ENCODE measurements around the gene TBX20. TPM values are rescaled to one million over a fixed set of nuclear protein-coding genes. Genes with fewer than 3 reads are reported as not detected.

TBX20 gene, protein sequence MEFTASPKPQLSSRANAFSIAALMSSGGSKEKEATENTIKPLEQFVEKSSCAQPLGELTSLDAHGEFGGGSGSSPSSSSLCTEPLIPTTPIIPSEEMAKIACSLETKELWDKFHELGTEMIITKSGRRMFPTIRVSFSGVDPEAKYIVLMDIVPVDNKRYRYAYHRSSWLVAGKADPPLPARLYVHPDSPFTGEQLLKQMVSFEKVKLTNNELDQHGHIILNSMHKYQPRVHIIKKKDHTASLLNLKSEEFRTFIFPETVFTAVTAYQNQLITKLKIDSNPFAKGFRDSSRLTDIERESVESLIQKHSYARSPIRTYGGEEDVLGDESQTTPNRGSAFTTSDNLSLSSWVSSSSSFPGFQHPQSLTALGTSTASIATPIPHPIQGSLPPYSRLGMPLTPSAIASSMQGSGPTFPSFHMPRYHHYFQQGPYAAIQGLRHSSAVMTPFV
- under 1 TPM in 1 of 4 donors, not detected in 3; 0.83 TPM for total RNA-seq

DNA sequence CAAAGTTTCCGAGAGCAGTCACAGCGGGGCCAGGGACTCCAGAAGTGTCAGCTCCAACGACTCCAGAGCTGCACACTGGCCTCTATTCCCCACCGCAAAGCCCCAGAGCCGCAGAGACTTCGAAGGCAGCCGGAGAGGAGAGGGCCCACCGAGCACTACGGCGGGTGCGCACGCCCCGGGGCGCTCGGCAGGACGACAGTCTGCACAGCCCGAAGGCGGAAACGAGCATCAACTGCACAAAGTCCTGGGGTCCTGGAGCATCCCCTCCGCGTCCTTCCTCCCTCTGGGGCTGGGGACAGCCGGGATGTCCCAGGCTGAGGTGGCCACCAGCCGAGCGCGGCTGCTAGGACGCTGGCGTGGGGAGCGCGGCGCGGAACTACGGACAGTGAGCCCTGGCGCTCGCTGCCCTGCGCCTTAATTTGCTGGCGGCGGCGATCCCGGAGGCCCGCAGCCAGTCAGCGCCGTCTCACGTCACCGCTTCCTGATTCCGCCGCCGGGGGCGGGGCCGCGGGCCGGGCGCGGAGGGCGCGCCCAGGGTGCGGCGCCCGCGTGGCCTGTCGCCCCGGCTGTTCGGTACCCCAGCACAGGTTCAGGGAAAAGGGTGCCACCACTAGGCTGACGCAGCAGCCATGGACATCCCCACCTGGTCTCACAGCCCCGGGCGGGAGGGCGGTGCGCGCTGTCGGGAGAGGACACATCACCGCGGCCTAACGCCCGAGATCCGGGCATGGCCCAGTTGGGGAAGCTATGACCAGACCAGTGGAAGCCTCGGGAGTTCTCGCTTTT is at the start of gene TBX20:
TSS of gene TBX20 (minus strand) at position 391 of the 786 bp plus-strand sequence. CDS start 480 bp downstream, outside the sequence.
- DNase-seq (ENCODE audit: extremely low spot score): no peak
- Histone ChIP-seq H3K9me3 (no peaks in the 10 kb centered on the region), H3K4me3 (peak within 1 kb of the TSS; percentile 50 to 59 (median 52)), H3K4me1 (peaks cover 8 to 47% (median 30%) of the 10 kb centered on the region in 4 donors), H3K27me3 (peaks cover 4 to 100% (median 76%) of the 10 kb centered on the region in 4 donors), H3K36me3 (peaks cover 0 to 3% (median 0%) of the 10 kb centered on the region in 4 donors), H3K27ac (replicated peaks in 1 of 4) (no peak within 1 kb of the TSS)
- TF ChIP-seq POLR2A (IDR thresholded peaks at IDR 0.05; ENCODE audit: low read depth) (no peak), EP300 (IDR thresholded peaks at IDR 0.05) (no peak), POLR2AphosphoS5 (IDR thresholded peaks at IDR 0.05) (peak in 1 of 2 donors; percentile 18)
- TF ChIP-seq, protein P1, sequence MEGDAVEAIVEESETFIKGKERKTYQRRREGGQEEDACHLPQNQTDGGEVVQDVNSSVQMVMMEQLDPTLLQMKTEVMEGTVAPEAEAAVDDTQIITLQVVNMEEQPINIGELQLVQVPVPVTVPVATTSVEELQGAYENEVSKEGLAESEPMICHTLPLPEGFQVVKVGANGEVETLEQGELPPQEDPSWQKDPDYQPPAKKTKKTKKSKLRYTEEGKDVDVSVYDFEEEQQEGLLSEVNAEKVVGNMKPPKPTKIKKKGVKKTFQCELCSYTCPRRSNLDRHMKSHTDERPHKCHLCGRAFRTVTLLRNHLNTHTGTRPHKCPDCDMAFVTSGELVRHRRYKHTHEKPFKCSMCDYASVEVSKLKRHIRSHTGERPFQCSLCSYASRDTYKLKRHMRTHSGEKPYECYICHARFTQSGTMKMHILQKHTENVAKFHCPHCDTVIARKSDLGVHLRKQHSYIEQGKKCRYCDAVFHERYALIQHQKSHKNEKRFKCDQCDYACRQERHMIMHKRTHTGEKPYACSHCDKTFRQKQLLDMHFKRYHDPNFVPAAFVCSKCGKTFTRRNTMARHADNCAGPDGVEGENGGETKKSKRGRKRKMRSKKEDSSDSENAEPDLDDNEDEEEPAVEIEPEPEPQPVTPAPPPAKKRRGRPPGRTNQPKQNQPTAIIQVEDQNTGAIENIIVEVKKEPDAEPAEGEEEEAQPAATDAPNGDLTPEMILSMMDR (IDR thresholded peaks at IDR 0.05): no peak
- intact Hi-C loops (cut with DNase I): no loop called here
- 4% methylated on average over 15 of the region's 76 CpGs for WGBS

GRCh38 chr7:35289376-35289775 is 35.5 kb upstream of the TBX20 start:
- intact Hi-C loops (cut with DNase I): no loop called here
- TF ChIP-seq EP300 (IDR thresholded peaks at IDR 0.05) (no peak), POLR2A (IDR thresholded peaks at IDR 0.05; ENCODE audit: low read depth) (no peak), POLR2AphosphoS5 (IDR thresholded peaks at IDR 0.05) (no peak)
- TF ChIP-seq, protein P1 (IDR thresholded peaks at IDR 0.05): no peak
- WGBS: 59% methylated on average over 6 of the region's 6 CpGs

GRCh38 chr7:35286986-35287385 is 33.1 kb upstream of the TBX20 start:
- Histone ChIP-seq H3K27ac (replicated peaks in 1 of 4) (no peak overlapping the region), H3K27me3 (peaks cover 0 to 5% (median 0%) of the 10 kb centered on the region in 4 donors), H3K4me3 (no peak overlapping the region), H3K36me3 (no peaks in the 10 kb centered on the region), H3K4me1 (no peaks in the 10 kb centered on the region), H3K9me3 (peaks cover 0 to 15% (median 2%) of the 10 kb centered on the region in 4 donors)
- intact Hi-C loops (cut with DNase I): no loop called here
- 63% methylated on average over 3 of the region's 3 CpGs for WGBS
- no peak for DNase-seq (ENCODE audit: extremely low spot score)
- TF ChIP-seq EP300 (IDR thresholded peaks at IDR 0.05) (no peak), POLR2AphosphoS5 (IDR thresholded peaks at IDR 0.05) (no peak), POLR2A (IDR thresholded peaks at IDR 0.05; ENCODE audit: low read depth) (no peak)
- TF ChIP-seq, protein P1 (IDR thresholded peaks at IDR 0.05): no peak

More at GRCh38 chr7:35289376-35289775, 35.5 kb upstream of the TBX20 start:
- H3K9me3 ChIP-seq: peaks cover 0 to 23% (median 8%) of the 10 kb centered on the region in 4 donors
- no peak overlapping the region for H3K4me3 ChIP-seq
- H3K36me3 ChIP-seq: no peaks in the 10 kb centered on the region
- peaks cover 0 to 5% (median 0%) of the 10 kb centered on the region in 4 donors for H3K27me3 ChIP-seq
- DNase-seq (ENCODE audit: extremely low spot score): no peak
- H3K4me1 ChIP-seq: no peaks in the 10 kb centered on the region
- H3K27ac ChIP-seq (replicated peaks in 1 of 4): no peak overlapping the region

DNA sequence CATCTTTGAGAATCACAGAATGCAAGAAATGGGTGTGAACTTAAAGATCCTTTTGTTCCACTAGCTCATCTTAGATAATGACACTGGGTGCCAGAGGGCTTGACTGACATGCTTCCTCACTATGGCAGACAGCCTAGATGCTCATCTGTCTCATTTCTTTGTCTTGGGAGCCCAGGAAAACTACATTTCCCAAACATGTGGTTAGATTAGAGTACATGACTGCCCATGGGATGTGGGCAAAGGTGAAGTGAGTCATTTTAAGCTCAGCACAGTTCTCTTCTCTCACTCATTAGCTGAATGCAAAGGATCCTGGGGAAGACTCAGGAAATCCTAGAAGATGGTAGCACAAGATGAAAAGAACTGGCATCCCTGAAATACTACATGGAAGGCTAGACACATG is 32.5 kb upstream of the TBX20 start:
- peaks cover 0 to 15% (median 2%) of the 10 kb centered on the region in 4 donors for H3K9me3 ChIP-seq
- peaks cover 0 to 6% (median 0%) of the 10 kb centered on the region in 4 donors for H3K27me3 ChIP-seq
- no peak overlapping the region for H3K27ac ChIP-seq (replicated peaks in 1 of 4)
- H3K36me3 ChIP-seq: no peaks in the 10 kb centered on the region
- H3K4me1 ChIP-seq: no peaks in the 10 kb centered on the region
- TF ChIP-seq, protein P1 (IDR thresholded peaks at IDR 0.05): no peak
- no peak for TF ChIP-seq POLR2A (IDR thresholded peaks at IDR 0.05; ENCODE audit: low read depth)
- TF ChIP-seq POLR2AphosphoS5 (IDR thresholded peaks at IDR 0.05): no peak
- TF ChIP-seq EP300 (IDR thresholded peaks at IDR 0.05): no peak
- no peak overlapping the region for H3K4me3 ChIP-seq
- intact Hi-C loops (cut with DNase I): no loop called here
- DNase-seq (ENCODE audit: extremely low spot score): no peak
